ENCODE measurements around the gene SSR3. TPM values are rescaled to one million over a fixed set of nuclear protein-coding genes. Genes with fewer than 3 reads are reported as not detected.

SSR3 gene
- 156 to 222 TPM (median 196 TPM) in 5 replicates for total RNA-seq (2022; extraction: Qiagen RNA extraction)

GRCh38 chr3:156554842-156555687, at the start of gene SSR3:
SSR3 (minus strand) TSS chr3:156555117; CDS start chr3:156555089, 28 bp downstream.

Other genes with a start within 250 kb of the SSR3 start
- gene TIPARP, start 119.5 kb upstream of the SSR3 start, total RNA-seq (2022; extraction: Qiagen RNA extraction): 50.4 to 76.3 TPM (median 60.1 TPM) in 5 replicates